GM19395 (cell line): ENCODE results near the gene BBS4.
"Not testable (repeated sequence)": the region's sequence is repeated elsewhere in the genome, so short reads cannot be mapped to it uniquely, and the experiment has no call there.

ENCODE experiments used
- ATAC-seq: cut with Tn5 transposase; IDR thresholded peaks from one replicate; pipeline ENCODE4 v1.9.1; 2021; ENCODE audit warnings: mild to moderate bottlenecking, moderate library complexity; ENCODE audit not compliant: unreplicated experiment

The BBS4 gene, protein sequence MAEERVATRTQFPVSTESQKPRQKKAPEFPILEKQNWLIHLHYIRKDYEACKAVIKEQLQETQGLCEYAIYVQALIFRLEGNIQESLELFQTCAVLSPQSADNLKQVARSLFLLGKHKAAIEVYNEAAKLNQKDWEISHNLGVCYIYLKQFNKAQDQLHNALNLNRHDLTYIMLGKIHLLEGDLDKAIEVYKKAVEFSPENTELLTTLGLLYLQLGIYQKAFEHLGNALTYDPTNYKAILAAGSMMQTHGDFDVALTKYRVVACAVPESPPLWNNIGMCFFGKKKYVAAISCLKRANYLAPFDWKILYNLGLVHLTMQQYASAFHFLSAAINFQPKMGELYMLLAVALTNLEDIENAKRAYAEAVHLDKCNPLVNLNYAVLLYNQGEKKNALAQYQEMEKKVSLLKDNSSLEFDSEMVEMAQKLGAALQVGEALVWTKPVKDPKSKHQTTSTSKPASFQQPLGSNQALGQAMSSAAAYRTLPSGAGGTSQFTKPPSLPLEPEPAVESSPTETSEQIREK

GRCh38 chr15:72685925-72686794 is at the start of gene BBS4, which contains the start of gene HIGD2B:
Gene BBS4 (plus strand): TSS chr15:72686207. CDS start chr15:72686228, 21 bp downstream.
Gene HIGD2B (minus strand): TSS chr15:72686182. CDS start chr15:72676374, 9,808 bp downstream.
- ATAC-seq, result peak; percentile 97

DNA sequence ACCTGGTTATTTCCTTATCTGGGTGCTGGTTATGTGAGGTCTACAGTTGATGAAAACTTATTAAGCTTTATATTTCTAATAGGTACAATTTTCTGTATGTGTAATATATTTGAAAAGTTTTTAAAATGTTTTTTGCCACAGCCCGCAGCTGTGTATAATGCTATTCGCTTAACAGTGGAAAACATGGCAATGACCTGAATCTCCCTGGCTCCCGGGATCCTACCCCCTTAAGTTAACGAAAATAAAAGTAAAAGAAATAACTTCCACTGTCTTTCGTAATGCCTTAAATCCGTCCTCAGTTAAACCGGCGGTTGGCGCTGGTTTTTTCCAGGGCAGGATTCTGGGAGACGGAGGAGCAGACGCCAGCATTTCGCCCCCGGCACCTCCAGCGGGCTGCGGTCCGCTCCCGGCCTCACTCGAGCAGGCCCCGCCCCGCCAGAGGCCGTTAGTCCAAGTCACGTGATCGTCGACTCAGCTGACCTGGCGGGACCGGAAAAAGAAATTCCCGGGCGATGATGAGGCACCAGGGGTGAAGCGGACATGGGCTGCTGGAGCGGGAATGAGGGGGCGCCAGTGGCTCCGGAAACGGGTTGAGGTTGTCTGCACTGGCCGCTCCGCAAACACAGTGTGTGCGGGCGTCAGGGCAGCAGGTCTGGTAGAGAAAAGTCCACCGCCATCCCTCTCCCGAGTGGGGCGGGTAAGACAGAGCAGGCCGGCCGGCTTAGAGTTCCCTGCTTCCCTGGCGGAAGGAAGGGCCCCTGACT is 49.3 kb upstream of the BBS4 start:
- ATAC-seq, result peak; percentile 75

DNA sequence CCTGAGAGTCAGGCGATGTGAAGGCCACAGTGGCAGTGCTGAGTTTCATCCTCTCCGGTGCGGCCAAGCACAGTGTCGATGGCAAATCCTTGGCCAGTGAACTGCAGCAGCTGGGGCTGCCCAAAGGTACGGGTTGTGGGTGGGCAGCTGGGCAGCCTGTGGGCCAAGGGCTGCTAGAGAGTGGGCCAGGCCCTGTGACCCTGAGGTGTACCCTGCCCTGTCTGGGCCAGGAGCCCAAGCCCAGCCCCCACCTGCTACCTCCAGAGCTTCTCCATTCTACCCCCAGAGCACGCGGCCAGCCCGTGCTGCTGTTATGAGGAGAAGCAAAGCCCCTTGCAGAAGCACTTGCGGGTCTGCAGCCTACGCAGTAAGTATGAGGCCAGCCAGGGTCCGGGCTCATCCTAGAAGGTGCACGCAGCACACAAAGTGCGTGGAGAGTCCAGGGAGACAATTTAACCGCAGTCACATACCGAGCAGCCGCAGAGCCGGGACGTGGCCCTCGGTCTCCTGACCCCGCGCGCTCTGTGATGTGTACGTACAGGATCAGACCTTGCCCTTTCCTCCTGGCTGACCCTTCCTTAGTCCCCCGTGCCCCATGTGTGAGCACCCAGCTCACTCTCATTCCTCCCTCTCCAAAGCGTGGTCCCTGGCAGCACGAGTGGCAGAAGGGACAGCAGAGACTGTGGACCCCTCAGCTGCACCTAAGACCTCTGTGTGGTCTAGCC is 46.1 kb upstream of the BBS4 start:
- ATAC-seq, result not testable (repeated sequence)

GRCh38 chr15:72642271-72642670 is 43.7 kb upstream of the BBS4 start:
- not testable (repeated sequence) for ATAC-seq

- not testable (repeated sequence) for ATAC-seq
Measured at GRCh38 chr15:72648631-72649253, 37.3 kb upstream of the BBS4 start.

- not testable (repeated sequence) for ATAC-seq
Measured at GRCh38 chr15:72654397-72654796, 31.6 kb upstream of the BBS4 start, which contains the start of gene GOLGA6B. Gene GOLGA6B (plus strand): TSS chr15:72654697. CDS start chr15:72654738, 41 bp downstream.

GRCh38 chr15:72656014-72656413 is 30.0 kb upstream of the BBS4 start:
- not testable (repeated sequence) for ATAC-seq

- ATAC-seq, result not testable (repeated sequence)
Measured at GRCh38 chr15:72661081-72661480, 24.9 kb upstream of the BBS4 start.

- not testable (repeated sequence) for ATAC-seq
Measured at GRCh38 chr15:72663931-72664330, 22.1 kb upstream of the BBS4 start.

- ATAC-seq, result not testable (repeated sequence)
Measured at GRCh38 chr15:72665706-72666105, 20.3 kb upstream of the BBS4 start.

DNA sequence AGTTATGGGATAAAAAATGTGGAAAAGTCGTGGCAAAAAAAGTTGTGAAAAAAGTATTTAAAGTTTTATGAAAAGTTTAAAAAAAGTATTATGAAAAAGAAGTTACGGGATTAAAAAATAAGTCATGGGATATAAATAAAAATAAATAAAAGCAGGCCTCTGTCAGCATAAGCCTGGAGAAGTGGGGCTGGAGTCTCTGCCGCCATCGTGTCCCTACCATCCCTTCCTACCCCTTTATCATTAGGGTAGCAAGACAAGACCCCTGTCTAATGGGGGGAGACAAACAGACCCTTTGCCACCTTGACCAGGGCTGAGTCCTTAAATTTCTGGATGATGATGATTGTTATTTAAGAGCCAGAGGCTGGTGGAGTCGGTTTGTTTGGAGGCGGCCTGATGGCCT is 16.2 kb upstream of the BBS4 start:
- ATAC-seq, result not testable (repeated sequence)

DNA sequence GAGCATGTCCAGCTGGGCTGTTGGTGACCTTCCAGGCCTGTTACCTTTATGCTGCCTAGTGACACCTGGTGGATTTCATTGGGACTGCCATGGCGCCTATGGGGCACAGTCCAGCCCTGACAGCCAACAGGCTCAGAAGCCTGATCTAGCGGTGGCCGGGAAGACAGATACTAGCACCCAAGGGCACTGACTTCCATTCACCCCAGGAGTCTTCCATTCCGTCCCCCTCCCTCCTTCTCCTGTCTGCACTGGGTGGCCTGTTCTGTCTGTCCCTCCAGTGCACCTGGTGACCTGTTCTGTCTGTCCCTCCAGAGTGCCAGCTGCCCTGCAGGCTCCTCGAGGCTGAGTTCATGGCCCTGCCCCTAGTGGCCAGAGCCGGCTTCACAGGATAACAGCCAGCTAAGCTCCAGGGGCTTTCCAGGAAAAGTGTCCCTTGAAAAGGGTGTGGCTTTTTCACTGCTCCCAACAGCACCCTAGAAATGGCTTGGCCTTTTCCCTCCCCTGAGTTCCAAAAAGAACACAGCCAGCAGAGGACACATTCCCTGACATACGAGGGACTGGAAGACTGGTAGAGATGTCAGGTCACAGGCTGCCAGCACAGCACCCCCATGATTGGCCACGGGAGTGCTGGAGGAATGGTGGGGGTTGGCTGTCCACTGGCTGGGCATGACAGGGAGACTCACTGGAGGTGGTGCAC is 15.2 kb upstream of the BBS4 start:
- peak; percentile 95 for ATAC-seq

GRCh38 chr15:72671525-72671924 is 14.5 kb upstream of the BBS4 start:
- ATAC-seq, result no peak

GRCh38 chr15:72676838-72677237 is 9.2 kb upstream of the BBS4 start:
- no peak for ATAC-seq

- ATAC-seq, result no peak
Measured at GRCh38 chr15:72680931-72681330, 5.1 kb upstream of the BBS4 start.

- ATAC-seq, result no peak
Measured at GRCh38 chr15:72682772-72683171, 3.2 kb upstream of the BBS4 start.

DNA sequence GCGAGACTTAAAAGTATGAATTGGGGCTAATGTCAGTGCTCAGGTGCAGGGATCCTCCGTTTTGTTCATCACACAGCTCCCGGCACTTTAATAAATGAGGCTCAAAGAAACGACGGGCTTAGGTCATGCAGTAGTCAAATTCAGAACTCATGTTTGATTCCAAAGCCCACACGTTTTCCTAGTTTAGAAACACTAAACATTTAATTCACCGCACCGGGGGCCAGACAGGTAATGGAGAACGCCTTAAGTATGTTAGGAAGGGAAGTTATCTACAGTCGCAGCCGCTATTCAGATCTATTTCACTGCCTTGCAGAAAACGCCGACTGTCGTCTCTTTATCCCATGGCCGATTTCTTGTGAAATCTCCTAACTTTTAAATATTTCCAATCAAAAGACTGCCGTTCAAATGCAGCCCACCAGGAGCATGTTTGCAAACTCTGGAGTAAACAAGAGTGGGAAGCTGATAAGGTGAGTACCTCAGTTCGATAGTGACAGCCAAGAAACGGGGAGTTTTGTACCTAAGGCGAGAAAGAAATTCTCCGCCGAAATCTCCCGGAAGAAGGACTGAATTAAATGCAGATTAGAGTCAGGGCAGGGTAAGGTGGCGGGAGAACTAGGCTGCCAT is 594 bp upstream of the BBS4 start:
- ATAC-seq, result no peak

GRCh38 chr15:72688697-72689096 is 2.7 kb downstream of the BBS4 start:
- no peak for ATAC-seq
